Retina (tissue), 1 donor: Measurements from ENCODE around the gene UBXN1.

Source experiments
- DNase-seq: peaks from one replicate; pipeline ENCODE4 v3.0.0-alpha.2; 2016

The UBXN1 gene

GRCh38 chr11:62678770-62679696, at the start of gene UBXN1:
UBXN1 (minus strand) TSS chr11:62679073; CDS start chr11:62678923, 150 bp downstream.
- peak; percentile 92 for DNase-seq

GRCh38 chr11:62728171-62728988, 49.5 kb upstream of the UBXN1 start, which contains the start of gene TTC9C:
TTC9C (plus strand) TSS chr11:62728486; CDS start chr11:62728849, 363 bp downstream.
- DNase-seq: peak; percentile 95

GRCh38 chr11:62727872-62728170, 48.9 kb upstream of the UBXN1 start:
- peak; percentile 99 for DNase-seq

- peak; percentile 99 for DNase-seq
These were observed 48.4 kb upstream of the UBXN1 start, which contains the start of gene HNRNPUL2 for GRCh38 chr11:62727165-62727871. HNRNPUL2 (minus strand) TSS chr11:62727457; CDS start chr11:62727156, 301 bp downstream.

- DNase-seq: no peak
These were observed 48.0 kb upstream of the UBXN1 start for GRCh38 chr11:62726915-62727164.

- DNase-seq: no peak
These were observed 47.5 kb upstream of the UBXN1 start for GRCh38 chr11:62726156-62726914.

GRCh38 chr11:62725646-62726045, 46.8 kb upstream of the UBXN1 start:
- DNase-seq: no peak

- no peak for DNase-seq
These were observed 45.3 kb upstream of the UBXN1 start for GRCh38 chr11:62724171-62724570.

- no peak for DNase-seq
These were observed 43.1 kb upstream of the UBXN1 start for GRCh38 chr11:62721994-62722393.

GRCh38 chr11:62719302-62719978, 40.6 kb upstream of the UBXN1 start:
- DNase-seq: no peak

- DNase-seq: no peak
These were observed 37.9 kb upstream of the UBXN1 start for GRCh38 chr11:62716816-62717215.

- DNase-seq: no peak
These were observed 37.3 kb upstream of the UBXN1 start for GRCh38 chr11:62716206-62716605.

- no peak for DNase-seq
These were observed 36.6 kb upstream of the UBXN1 start for GRCh38 chr11:62715150-62716130.

- DNase-seq: no peak
These were observed 34.5 kb upstream of the UBXN1 start for GRCh38 chr11:62713343-62713742.

- DNase-seq: no peak
These were observed 34.0 kb upstream of the UBXN1 start for GRCh38 chr11:62712861-62713260.

- no peak for DNase-seq
These were observed 33.5 kb upstream of the UBXN1 start for GRCh38 chr11:62712276-62712812.

- DNase-seq: no peak
These were observed 31.1 kb upstream of the UBXN1 start for GRCh38 chr11:62710001-62710345.

GRCh38 chr11:62709247-62710000, 30.6 kb upstream of the UBXN1 start:
- DNase-seq: peak; percentile 95

- DNase-seq: peak; percentile 21
These were observed 29.9 kb upstream of the UBXN1 start for GRCh38 chr11:62708793-62709192.

- DNase-seq: no peak
These were observed 29.5 kb upstream of the UBXN1 start for GRCh38 chr11:62708392-62708791.
